Measurements from ENCODE around the gene PAX7. TPM values are rescaled to one million over a fixed set of nuclear protein-coding genes. Genes with fewer than 3 reads are reported as not detected.

PAX7 gene
- total RNA-seq, 1 experiment from 2014 or later: 0.15 TPM

DNA sequence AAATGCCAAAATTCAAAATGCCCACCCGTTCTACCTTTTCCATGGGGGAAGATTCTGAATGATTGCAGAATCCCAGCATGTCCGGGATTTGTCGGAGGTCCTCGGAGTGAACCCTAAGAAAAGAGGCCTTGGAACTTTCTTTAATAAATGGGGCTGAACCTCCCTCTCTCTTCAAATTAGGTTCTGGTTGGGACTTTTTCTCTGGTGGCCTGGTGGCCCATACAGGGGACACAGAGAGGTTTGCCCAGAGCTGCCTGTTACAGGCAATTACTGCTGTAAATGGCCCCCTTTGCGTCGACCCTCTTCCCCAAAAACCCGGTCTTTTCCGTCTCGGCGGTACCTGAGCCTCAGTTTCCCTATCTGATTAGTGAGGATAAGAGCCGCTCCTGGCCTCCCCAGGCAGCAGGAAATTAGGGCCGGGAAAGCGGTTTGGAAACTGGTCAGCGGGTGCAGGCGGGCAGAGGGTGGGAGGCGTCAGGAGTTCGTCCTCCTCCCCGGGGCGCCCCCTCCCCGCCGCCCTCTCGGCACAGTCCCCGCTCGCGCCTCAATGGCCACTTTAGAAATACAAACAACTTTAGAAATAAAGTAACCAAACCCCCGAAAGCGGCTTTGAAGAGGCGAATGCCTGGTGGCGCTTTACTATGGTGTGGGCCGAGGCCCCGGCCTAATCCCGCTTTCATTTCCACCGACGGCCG lies 15.6 kb downstream of the PAX7 start:
- DNase-seq: no peak
- no peak overlapping the region for H4K5ac ChIP-seq (ENCODE audit: insufficient read length, low read depth, low read length)
- H3K4me1 ChIP-seq (ENCODE audit: insufficient read depth, low read length): peaks cover 12% of the 10 kb centered on the region; the same call in 1 of the 2 replicates
- no peak overlapping the region for H3K56ac ChIP-seq (ENCODE audit: insufficient read length, low read depth, low read length)
- no peak overlapping the region for H2BK15ac ChIP-seq (ENCODE audit: low read depth, low read length)
- H3K18ac ChIP-seq (ENCODE audit: insufficient read length, low read depth, low read length): no peak overlapping the region
- Mint-ChIP-seq H3K27ac (no peak overlapping the region), H3K4me1 (peaks cover 53 to 76% of the 10 kb centered on the region in 2 experiments), H3K9me3 (peaks cover 0 to 12% of the 10 kb centered on the region in 2 experiments; a peak in 4 of 5 replicates), H3K36me3 (ENCODE audit: insufficient read depth in 1 of 3, low read depth in 3 of 3) (no peaks in the 10 kb centered on the region; a peak in 1 of 7 replicates), H3K27me3 (ENCODE audit: low read depth) (peaks cover 99% of the 10 kb centered on the region), H3K4me3 (peak overlapping the region in 1 of 2 experiments; percentile 71; a peak in 2 of 5 replicates)
- TF ChIP-seq, protein P1, sequence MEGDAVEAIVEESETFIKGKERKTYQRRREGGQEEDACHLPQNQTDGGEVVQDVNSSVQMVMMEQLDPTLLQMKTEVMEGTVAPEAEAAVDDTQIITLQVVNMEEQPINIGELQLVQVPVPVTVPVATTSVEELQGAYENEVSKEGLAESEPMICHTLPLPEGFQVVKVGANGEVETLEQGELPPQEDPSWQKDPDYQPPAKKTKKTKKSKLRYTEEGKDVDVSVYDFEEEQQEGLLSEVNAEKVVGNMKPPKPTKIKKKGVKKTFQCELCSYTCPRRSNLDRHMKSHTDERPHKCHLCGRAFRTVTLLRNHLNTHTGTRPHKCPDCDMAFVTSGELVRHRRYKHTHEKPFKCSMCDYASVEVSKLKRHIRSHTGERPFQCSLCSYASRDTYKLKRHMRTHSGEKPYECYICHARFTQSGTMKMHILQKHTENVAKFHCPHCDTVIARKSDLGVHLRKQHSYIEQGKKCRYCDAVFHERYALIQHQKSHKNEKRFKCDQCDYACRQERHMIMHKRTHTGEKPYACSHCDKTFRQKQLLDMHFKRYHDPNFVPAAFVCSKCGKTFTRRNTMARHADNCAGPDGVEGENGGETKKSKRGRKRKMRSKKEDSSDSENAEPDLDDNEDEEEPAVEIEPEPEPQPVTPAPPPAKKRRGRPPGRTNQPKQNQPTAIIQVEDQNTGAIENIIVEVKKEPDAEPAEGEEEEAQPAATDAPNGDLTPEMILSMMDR (conservative IDR thresholded peaks at IDR 0.05): no peak
- no peak overlapping the region for H3K4me2 ChIP-seq (ENCODE audit: insufficient read depth, insufficient read length, low read length)
- H3K27ac ChIP-seq (ENCODE audit: insufficient read length, low read depth, low read length): no peak overlapping the region
- no peak overlapping the region for H2AK5ac ChIP-seq (ENCODE audit: insufficient read length, low read length)
- H3K9me3 ChIP-seq (ENCODE audit: control insufficient read depth, low read depth, low read length): no peaks in the 10 kb centered on the region
- no CpG with 5 or more reads among the region's 35 CpGs for WGBS (ENCODE audit: extremely low coverage, insufficient read length, low lambda C conversion rate)
- H4K8ac ChIP-seq (replicated peaks; ENCODE audit: insufficient read length, low read depth, low read length): no peak overlapping the region
- no peak overlapping the region for H3K23ac ChIP-seq (ENCODE audit: insufficient read length, low read depth, low read length)
- no peak overlapping the region for H3T11ph ChIP-seq (ENCODE audit: low read length)
- H3K79me2 ChIP-seq (ENCODE audit: insufficient read depth, low read length): no peaks in the 10 kb centered on the region
- no peak overlapping the region for H2BK20ac ChIP-seq (ENCODE audit: low read depth, low read length, poor library complexity, severe bottlenecking)
- peaks cover 6% of the 10 kb centered on the region for H3K23me2 ChIP-seq (ENCODE audit: insufficient read length, low read depth, low read length, poor library complexity, severe bottlenecking)
- no peak overlapping the region for H3K4ac ChIP-seq (ENCODE audit: low read depth, low read length)
- H2BK5ac ChIP-seq (ENCODE audit: insufficient read length, low read length): no peak overlapping the region
- no peak overlapping the region for H4K91ac ChIP-seq (ENCODE audit: insufficient read length, low read depth, low read length)
- peaks cover 3% of the 10 kb centered on the region for H4K20me1 ChIP-seq (ENCODE audit: control insufficient read depth, insufficient read depth, insufficient read length)
- H3K14ac ChIP-seq (ENCODE audit: insufficient read depth, low read length): no peak overlapping the region
- no peak overlapping the region for H2BK12ac ChIP-seq (ENCODE audit: insufficient read length, low read depth, low read length)
- no peaks in the 10 kb centered on the region for H3K79me1 ChIP-seq (ENCODE audit: insufficient read depth, low read depth, low read length, poor library complexity, severe bottlenecking)
- peaks cover 85% of the 10 kb centered on the region for H3K27me3 ChIP-seq (ENCODE audit: insufficient read depth, low read length)
- H2AFZ ChIP-seq (ENCODE audit: low read length): no peak overlapping the region
- H2BK120ac ChIP-seq (ENCODE audit: low read depth, low read length, poor library complexity, severe bottlenecking): no peak overlapping the region
- H3K9ac ChIP-seq (ENCODE audit: extremely low read depth, insufficient read length, low read length): no peak overlapping the region

Data from H9 (cell line).